Measurements from ENCODE around the gene LRCOL1.

DNA sequence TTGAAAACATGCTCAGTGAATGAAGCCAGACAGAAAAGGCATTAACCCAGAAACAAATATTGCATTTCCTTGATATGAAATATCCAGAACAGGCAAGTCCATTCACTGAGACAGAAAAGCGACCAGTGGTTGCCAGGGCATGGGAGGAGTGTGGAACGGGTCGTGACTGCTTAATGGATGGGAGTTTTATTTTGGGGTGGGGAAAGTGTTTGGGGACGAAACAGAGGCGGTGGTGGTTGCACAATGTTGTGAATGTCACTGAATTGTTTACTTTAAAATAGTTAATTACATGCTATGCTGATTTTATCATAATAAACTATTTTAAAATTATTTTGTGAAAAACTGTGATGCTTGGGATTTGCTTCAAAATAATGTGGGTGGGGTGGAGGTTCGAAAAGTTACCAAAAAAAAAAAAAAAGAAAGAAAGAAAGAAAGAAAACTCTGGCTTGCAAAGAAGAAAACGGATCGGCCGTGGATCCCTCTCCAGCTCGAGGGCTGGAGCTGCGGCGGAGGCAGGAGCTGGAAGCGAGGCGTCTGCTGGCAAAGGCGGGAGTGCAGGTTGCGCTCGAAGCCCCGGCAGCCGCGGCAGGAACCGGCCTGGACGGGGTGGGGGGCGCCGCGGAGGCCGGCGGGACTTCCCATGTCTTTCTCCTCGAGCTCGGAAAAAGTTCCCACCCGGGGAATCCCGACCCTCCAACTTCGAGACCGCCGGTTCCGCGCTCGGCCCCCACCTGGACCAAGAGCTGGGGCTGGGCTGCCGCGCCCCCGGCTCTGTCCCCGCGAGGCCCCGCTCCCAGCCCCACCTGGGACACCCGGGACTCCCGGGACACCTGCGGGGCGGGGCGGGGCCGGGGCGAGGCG lies 7.7 kb upstream of the LRCOL1 start:
- no peak for TF ChIP-seq CTCF (IDR thresholded peaks at IDR 0.05)
- no peak for TF ChIP-seq POLR2A (IDR thresholded peaks at IDR 0.05)

All from adrenal gland (tissue), 5 donors.